Measurements from ENCODE around the gene FSIP1. TPM values are rescaled to one million over a fixed set of nuclear protein-coding genes. Genes with fewer than 3 reads are reported as not detected.

FSIP1 gene
- total RNA-seq, 2 donors from 2014 or later = 0.33 TPM; not detected in 1

DNA sequence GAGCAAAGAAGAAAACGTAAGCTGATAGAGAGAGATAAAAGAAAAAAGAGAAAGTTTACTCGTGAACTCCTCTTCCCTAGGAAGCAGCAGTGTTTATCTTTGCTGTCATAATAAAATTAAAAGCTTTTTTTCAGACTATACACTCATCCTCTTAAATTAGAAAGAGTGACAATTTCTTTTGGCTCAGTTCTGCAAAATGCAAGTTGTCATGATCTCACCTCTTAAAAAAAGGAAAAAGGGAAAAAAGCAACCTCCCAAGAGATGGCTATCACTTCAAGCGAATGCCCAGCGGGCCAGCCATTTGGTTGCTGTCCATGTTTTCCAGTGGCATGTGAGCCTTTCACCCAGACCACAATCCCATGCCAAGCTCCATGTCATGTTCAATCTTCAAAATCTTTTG, 208.8 kb downstream of the FSIP1 start:
- 78 to 79% methylated on average over 4 of the region's 4 CpGs for WGBS, 2 donors
- intact Hi-C loops (cut with DNase I) = loop anchor here (10.0 kb wide), 1 partner anchor 399 kb away; no protein-coding TSS in a partner anchor
- no peak for ATAC-seq
- H3K9me3 ChIP-seq = no peaks in the 10 kb centered on the region
- TF ChIP-seq POLR2A (IDR thresholded peaks at IDR 0.05) = no peak
- H3K36me3 ChIP-seq (replicated peaks in 1 of 2; ENCODE audit: insufficient read depth in 1 of 2, low read depth in 2 of 2) = no peaks in the 10 kb centered on the region
- no peaks in the 10 kb centered on the region for H3K4me1 ChIP-seq
- H3K4me3 ChIP-seq = no peak overlapping the region
- H3K27ac ChIP-seq = no peak overlapping the region
- DNase-seq = no peak
- no peaks in the 10 kb centered on the region for H3K27me3 ChIP-seq

DNA sequence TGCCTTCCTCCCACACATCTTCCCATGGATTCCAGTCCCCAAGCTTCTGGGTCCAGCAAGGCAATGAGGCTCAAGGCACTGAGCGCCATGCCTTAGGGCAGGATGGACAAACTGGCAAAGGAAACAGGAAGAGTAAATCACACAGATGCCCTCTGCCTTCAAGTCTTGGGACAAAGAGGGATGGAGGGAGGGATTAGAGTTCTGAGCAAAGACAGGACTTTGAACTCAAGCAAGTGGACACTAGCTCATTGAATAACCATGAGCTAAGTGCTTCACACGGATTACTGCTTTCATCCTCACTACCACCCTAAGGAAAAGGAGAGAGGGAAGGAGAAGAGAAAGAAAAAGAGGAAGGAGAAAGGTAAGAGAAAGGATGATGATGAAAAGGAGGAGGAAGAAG, 209.4 kb downstream of the FSIP1 start:
- Histone ChIP-seq H3K9me3 (no peaks in the 10 kb centered on the region), H3K36me3 (replicated peaks in 1 of 2; ENCODE audit: insufficient read depth in 1 of 2, low read depth in 2 of 2) (no peaks in the 10 kb centered on the region), H3K27ac (no peak overlapping the region), H3K4me1 (no peaks in the 10 kb centered on the region), H3K4me3 (no peak overlapping the region), H3K27me3 (no peaks in the 10 kb centered on the region)
- WGBS, 2 donors = 74 to 80% methylated on average over 2 of the region's 2 CpGs
- ATAC-seq (no peak), DNase-seq (no peak)
- intact Hi-C loops (cut with DNase I) = loop anchor here (10.0 kb wide), 1 partner anchor 398 kb away; no protein-coding TSS in a partner anchor
- TF ChIP-seq, protein P1, sequence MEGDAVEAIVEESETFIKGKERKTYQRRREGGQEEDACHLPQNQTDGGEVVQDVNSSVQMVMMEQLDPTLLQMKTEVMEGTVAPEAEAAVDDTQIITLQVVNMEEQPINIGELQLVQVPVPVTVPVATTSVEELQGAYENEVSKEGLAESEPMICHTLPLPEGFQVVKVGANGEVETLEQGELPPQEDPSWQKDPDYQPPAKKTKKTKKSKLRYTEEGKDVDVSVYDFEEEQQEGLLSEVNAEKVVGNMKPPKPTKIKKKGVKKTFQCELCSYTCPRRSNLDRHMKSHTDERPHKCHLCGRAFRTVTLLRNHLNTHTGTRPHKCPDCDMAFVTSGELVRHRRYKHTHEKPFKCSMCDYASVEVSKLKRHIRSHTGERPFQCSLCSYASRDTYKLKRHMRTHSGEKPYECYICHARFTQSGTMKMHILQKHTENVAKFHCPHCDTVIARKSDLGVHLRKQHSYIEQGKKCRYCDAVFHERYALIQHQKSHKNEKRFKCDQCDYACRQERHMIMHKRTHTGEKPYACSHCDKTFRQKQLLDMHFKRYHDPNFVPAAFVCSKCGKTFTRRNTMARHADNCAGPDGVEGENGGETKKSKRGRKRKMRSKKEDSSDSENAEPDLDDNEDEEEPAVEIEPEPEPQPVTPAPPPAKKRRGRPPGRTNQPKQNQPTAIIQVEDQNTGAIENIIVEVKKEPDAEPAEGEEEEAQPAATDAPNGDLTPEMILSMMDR (IDR thresholded peaks at IDR 0.05) = no peak
- no peak for TF ChIP-seq POLR2A (IDR thresholded peaks at IDR 0.05)

DNA sequence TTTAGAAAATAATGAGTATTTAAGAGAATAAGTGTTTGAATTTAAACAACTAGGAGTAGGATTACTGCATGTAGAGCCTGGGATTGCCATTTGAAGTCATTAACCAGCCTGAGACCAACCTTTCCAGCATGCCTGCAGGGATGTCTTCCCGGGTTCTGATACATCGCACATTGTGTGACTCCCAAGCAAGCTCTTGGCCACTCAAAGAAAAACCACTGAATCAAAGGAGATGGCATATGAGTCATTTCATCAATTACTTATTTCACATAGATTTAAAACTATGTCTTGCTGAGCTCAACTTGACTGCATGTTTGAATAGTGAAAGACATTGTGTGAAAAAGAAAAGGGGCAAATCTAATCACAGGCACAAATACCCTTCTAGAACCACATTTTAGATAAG, 216.8 kb downstream of the FSIP1 start:
- 95 to 98% methylated on average over 2 of the region's 2 CpGs for WGBS, 2 donors
- Histone ChIP-seq H3K4me3 (no peak overlapping the region), H3K27me3 (no peaks in the 10 kb centered on the region), H3K36me3 (replicated peaks in 1 of 2; ENCODE audit: insufficient read depth in 1 of 2, low read depth in 2 of 2) (no peaks in the 10 kb centered on the region), H3K9me3 (no peaks in the 10 kb centered on the region), H3K4me1 (no peaks in the 10 kb centered on the region), H3K27ac (no peak overlapping the region)
- no peak for DNase-seq
- intact Hi-C loops (cut with DNase I) = no loop called here
- no peak for ATAC-seq
- TF ChIP-seq, protein P1 (IDR thresholded peaks at IDR 0.05) = no peak
- no peak for TF ChIP-seq POLR2A (IDR thresholded peaks at IDR 0.05)

DNA sequence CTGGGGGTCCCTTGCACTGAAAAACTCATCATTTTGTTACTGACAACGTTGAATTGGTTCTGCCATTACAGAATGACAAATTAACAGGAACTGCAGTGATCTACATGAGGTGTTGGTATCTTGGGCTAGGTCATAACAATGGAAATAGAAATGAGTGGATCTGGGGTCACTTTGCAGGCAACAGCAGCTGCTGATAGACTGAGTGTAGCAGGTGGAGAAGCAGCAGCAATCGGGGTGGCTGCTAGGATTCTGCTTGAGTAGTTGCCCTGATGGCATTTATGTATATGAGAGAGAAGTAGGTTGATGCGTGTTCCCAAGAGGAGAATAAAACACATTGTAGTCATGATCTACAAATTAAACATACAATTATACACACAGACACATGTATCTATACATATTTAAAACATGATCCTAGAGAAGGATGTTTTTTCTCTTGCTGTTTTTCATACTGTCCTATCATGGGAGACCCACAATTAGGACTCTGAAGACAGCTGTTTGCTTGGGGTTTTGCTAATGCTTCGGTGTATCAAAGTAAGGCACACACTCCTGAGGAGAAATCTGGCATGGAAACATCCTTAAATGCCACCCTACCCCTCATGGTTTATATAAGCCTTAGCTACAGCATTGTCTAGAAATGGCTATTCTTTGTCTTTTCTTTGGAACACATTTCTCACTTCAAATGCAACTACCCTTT, 217.5 kb downstream of the FSIP1 start:
- Histone ChIP-seq H3K4me1 (no peaks in the 10 kb centered on the region), H3K27ac (no peak overlapping the region), H3K4me3 (no peak overlapping the region), H3K27me3 (no peaks in the 10 kb centered on the region), H3K9me3 (no peaks in the 10 kb centered on the region), H3K36me3 (replicated peaks in 1 of 2; ENCODE audit: insufficient read depth in 1 of 2, low read depth in 2 of 2) (no peaks in the 10 kb centered on the region)
- no peak for DNase-seq
- TF ChIP-seq POLR2A (IDR thresholded peaks at IDR 0.05) = no peak
- TF ChIP-seq, protein P1 (IDR thresholded peaks at IDR 0.05) = no peak
- intact Hi-C loops (cut with DNase I) = no loop called here
- no peak for ATAC-seq
- 72 to 74% methylated on average over 4 of the region's 4 CpGs for WGBS, 2 donors

DNA sequence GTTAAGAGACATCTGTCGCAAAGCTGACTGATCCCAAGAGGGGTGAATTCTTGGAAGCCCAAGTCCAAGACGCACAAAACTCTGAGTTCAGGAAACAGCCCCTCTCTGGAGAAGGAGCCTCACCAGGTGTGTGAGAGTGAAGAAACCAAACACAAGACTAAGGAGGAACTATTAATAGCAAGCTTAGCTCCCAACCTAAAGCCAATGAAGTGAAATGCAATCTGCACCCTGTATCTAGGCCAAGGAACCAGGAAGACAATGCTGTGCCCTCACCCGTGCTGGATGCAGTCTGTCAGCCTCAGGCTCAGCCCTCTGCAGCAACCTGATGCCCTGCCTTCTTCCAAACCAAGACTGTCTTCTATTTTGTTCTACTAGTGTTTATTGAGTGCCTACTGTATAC, 224.2 kb downstream of the FSIP1 start:
- intact Hi-C loops (cut with DNase I) = no loop called here
- H3K9me3 ChIP-seq = no peaks in the 10 kb centered on the region
- TF ChIP-seq, protein P1 (IDR thresholded peaks at IDR 0.05) = no peak
- TF ChIP-seq POLR2A (IDR thresholded peaks at IDR 0.05) = no peak
- no peaks in the 10 kb centered on the region for H3K36me3 ChIP-seq (replicated peaks in 1 of 2; ENCODE audit: insufficient read depth in 1 of 2, low read depth in 2 of 2)
- ATAC-seq = no peak
- no peaks in the 10 kb centered on the region for H3K27me3 ChIP-seq
- no peak overlapping the region for H3K27ac ChIP-seq
- H3K4me3 ChIP-seq = no peak overlapping the region
- 84 to 87% methylated on average over 3 of the region's 3 CpGs for WGBS, 2 donors
- peaks cover 9% of the 10 kb centered on the region for H3K4me1 ChIP-seq
- DNase-seq = no peak

Measured in body of pancreas (tissue), 4 donors.